Transverse colon (tissue), 4 donors: ENCODE measurements around the gene ZGLP1.

Experiments used
- EP300 ChIP-seq: sonication (generic); formaldehyde crosslinking; IDR thresholded peaks from one replicate; pipeline ENCODE4 v1.6.1; 2017; ENCODE audit warnings: antibody characterized with exemption, low read depth
- POLR2A ChIP-seq: fragments of 450-650 bp; IDR thresholded peaks from one replicate; pipeline ENCODE4 v1.6.1; 2016; ENCODE audit warnings: antibody characterized with exemption, mild to moderate bottlenecking, moderate library complexity
- POLR2AphosphoS5 ChIP-seq, 3 donors: sonication (generic); formaldehyde crosslinking; IDR thresholded peaks; one replicate each; pipeline ENCODE4 v1.6.1; 2016; ENCODE audit warnings: antibody characterized with exemption in 3 of 3
- TF ChIP-seq, protein P1 (sequence below), 5 experiments: fragments of 200-600 bp in 3 of 5; fragments of 450-650 bp in 2 of 5; sonication (generic) in 3 of 5; IDR thresholded peaks; 1 replicate in 2 of 5; 2 replicates in 3 of 5; pipeline ENCODE4 v1.5.1; 2016 to 2017; ENCODE audit warnings: antibody characterized with exemption in 5 of 5, inconsistent platforms in 3 of 5, mild to moderate bottlenecking in 2 of 5, moderate library complexity in 1 of 5

DNA sequence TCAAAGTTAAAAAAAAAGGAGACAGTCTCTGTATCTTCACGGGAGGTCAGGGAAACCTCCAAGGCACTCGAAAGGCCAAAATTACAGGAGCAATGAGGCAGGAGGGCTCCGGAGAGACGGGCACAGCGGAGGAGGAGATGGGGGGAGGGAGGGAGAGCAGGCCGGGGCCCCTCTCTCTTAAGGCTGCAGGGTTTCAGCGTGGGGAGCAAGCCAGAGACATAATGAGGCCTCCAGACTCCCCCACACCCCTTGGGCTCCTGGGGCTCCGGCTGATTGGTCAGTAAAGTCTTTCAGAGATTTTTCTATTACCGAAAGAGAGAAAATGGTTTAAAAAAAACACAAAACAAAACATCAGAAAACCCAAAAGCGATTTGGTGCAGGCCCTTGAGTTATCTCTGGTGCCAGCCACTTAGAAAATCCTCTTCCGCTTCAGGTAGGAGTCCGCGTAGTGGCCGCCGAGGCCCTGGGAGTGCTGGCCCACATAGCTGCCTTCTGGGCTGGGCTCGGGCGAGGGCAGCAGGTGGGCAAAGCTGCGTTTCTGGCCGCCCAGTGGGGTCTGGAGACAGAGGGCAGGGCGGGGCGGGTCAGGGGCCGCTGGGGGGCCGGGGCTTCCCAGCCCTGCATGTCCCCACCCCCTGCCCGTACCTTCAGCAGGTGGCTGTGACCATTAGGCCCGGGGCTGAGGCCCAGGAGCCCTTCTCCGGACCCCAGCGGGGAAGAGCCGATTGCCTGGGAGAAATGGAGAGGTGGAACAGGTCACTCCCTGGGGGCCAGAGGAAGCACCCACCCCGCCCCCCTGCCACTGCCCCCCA lies 7.6 kb upstream of the ZGLP1 start:
- TF ChIP-seq POLR2A = no peak
- TF ChIP-seq, protein P1, sequence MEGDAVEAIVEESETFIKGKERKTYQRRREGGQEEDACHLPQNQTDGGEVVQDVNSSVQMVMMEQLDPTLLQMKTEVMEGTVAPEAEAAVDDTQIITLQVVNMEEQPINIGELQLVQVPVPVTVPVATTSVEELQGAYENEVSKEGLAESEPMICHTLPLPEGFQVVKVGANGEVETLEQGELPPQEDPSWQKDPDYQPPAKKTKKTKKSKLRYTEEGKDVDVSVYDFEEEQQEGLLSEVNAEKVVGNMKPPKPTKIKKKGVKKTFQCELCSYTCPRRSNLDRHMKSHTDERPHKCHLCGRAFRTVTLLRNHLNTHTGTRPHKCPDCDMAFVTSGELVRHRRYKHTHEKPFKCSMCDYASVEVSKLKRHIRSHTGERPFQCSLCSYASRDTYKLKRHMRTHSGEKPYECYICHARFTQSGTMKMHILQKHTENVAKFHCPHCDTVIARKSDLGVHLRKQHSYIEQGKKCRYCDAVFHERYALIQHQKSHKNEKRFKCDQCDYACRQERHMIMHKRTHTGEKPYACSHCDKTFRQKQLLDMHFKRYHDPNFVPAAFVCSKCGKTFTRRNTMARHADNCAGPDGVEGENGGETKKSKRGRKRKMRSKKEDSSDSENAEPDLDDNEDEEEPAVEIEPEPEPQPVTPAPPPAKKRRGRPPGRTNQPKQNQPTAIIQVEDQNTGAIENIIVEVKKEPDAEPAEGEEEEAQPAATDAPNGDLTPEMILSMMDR (IDR thresholded peaks at IDR 0.05) = no peak
- TF ChIP-seq POLR2AphosphoS5 (IDR thresholded peaks at IDR 0.05) = no peak
- no peak for TF ChIP-seq EP300
